ENCODE results near the gene C16orf89.

GRCh38 chr16:5069048-5069447, 3.3 kb upstream of the C16orf89 start:
- TF ChIP-seq CTCF (IDR thresholded peaks at IDR 0.05; ENCODE audit: insufficient read depth, low read length) = no peak
- TF ChIP-seq POLR2AphosphoS5 (IDR thresholded peaks at IDR 0.05; ENCODE audit: low read depth) = no peak
- no peak for TF ChIP-seq SPI1 (IDR thresholded peaks at IDR 0.05; ENCODE audit: borderline replicate concordance, low read depth)
